Astrocyte (in vitro differentiated cells and primary cell): ENCODE results near the gene FAM200C. TPM values are rescaled to one million over a fixed set of nuclear protein-coding genes. Genes with fewer than 3 reads are reported as not detected.

Experiments
- DNase-seq: peaks from one replicate; pipeline ENCODE4 v3.0.0-alpha.2; 2010; ENCODE audit warnings: low read depth
- FAIRE-seq: peaks from 2 replicates; lab custom pipeline; 2011; peaks lifted over from hg19 to GRCh38; lab: Jason Lieb, UNC
- H2AFZ ChIP-seq: 2 replicates; pipeline ENCODE4 v1.6.0; 2012; ENCODE audit warnings: low read depth, low read length, inconsistent platforms
- H3K27ac ChIP-seq: 2 replicates; pipeline ENCODE4 v1.5.1; 2011; ENCODE audit warnings: low read depth, low read length, inconsistent platforms
- H3K27me3 ChIP-seq: 2 replicates; pipeline ENCODE4 v1.6.0; 2011; ENCODE audit warnings: low read length, inconsistent platforms; ENCODE audit not compliant: insufficient read depth
- H3K36me3 ChIP-seq: 2 replicates; pipeline ENCODE4 v1.5.1; 2011; ENCODE audit warnings: low read length, inconsistent platforms; ENCODE audit not compliant: insufficient read depth
- H3K4me1 ChIP-seq: 2 replicates; pipeline ENCODE4 v1.5.1; 2011; ENCODE audit warnings: low read length, inconsistent platforms; ENCODE audit not compliant: insufficient read depth
- H3K4me2 ChIP-seq: 2 replicates; pipeline ENCODE4 v1.6.0; 2012; ENCODE audit warnings: low read length, inconsistent platforms
- H3K4me3 ChIP-seq: 2 replicates; pipeline ENCODE4 v1.5.1; 2011; ENCODE audit warnings: low read depth, mild to moderate bottlenecking, low read length, inconsistent platforms; ENCODE audit not compliant: insufficient read depth
- H3K79me2 ChIP-seq: 2 replicates; pipeline ENCODE4 v1.6.0; 2012; ENCODE audit warnings: mild to moderate bottlenecking, low read length, inconsistent platforms; ENCODE audit not compliant: insufficient read depth
- H3K9ac ChIP-seq: 2 replicates; pipeline ENCODE4 v1.6.0; 2012; ENCODE audit warnings: mild to moderate bottlenecking, low read length, inconsistent platforms
- H3K9me3 ChIP-seq: 2 replicates; pipeline ENCODE4 v1.5.1; 2012; ENCODE audit warnings: low read depth, mild to moderate bottlenecking, low read length, inconsistent platforms; ENCODE audit not compliant: insufficient read depth
- H4K20me1 ChIP-seq: 2 replicates; pipeline ENCODE4 v1.6.0; 2012; ENCODE audit warnings: low read length, inconsistent platforms; ENCODE audit not compliant: insufficient read depth
- H3K27ac Mint-ChIP-seq: one replicate; pipeline ENCODE4 v1.8.0; 2021; ENCODE audit warnings: mild to moderate bottlenecking, mixed read lengths; ENCODE audit not compliant: unreplicated experiment
- H3K27me3 Mint-ChIP-seq: one replicate; pipeline ENCODE4 v1.8.0; 2021; ENCODE audit warnings: low read depth, mixed read lengths; ENCODE audit not compliant: unreplicated experiment
- H3K36me3 Mint-ChIP-seq: one replicate; pipeline ENCODE4 v1.8.0; 2021; ENCODE audit warnings: low read depth, mixed read lengths; ENCODE audit not compliant: unreplicated experiment
- H3K4me1 Mint-ChIP-seq: one replicate; pipeline ENCODE4 v1.8.0; 2021; ENCODE audit warnings: low read depth, mixed read lengths; ENCODE audit not compliant: unreplicated experiment
- H3K4me3 Mint-ChIP-seq: one replicate; pipeline ENCODE4 v1.8.0; 2021; ENCODE audit warnings: mild to moderate bottlenecking, moderate library complexity, mixed read lengths; ENCODE audit not compliant: unreplicated experiment
- H3K9me3 Mint-ChIP-seq: one replicate; pipeline ENCODE4 v1.8.0; 2021; ENCODE audit warnings: mild to moderate bottlenecking, mixed read lengths; ENCODE audit not compliant: unreplicated experiment
- EZH2 ChIP-seq: IDR thresholded peaks from 2 replicates; pipeline ENCODE4 v1.6.1; 2012; ENCODE audit warnings: mild to moderate bottlenecking, low read length, inconsistent platforms; ENCODE audit not compliant: insufficient read depth
- total RNA-seq: library from RNA; stranded (reverse); gene quantifications from 2 replicates; pipeline ENCODE4 v1.2.1, GENCODE V29; 2021
- TF ChIP-seq, protein P1 (sequence below): IDR thresholded peaks from 2 replicates; pipeline ENCODE4 v1.5.1; 2011; ENCODE audit warnings: low read depth, mild to moderate bottlenecking, inconsistent platforms, low read length, moderate library complexity; ENCODE audit not compliant: insufficient read depth

FAM200C gene
- total RNA-seq, 1 donor from 2014 or later: 1.7 TPM

DNA sequence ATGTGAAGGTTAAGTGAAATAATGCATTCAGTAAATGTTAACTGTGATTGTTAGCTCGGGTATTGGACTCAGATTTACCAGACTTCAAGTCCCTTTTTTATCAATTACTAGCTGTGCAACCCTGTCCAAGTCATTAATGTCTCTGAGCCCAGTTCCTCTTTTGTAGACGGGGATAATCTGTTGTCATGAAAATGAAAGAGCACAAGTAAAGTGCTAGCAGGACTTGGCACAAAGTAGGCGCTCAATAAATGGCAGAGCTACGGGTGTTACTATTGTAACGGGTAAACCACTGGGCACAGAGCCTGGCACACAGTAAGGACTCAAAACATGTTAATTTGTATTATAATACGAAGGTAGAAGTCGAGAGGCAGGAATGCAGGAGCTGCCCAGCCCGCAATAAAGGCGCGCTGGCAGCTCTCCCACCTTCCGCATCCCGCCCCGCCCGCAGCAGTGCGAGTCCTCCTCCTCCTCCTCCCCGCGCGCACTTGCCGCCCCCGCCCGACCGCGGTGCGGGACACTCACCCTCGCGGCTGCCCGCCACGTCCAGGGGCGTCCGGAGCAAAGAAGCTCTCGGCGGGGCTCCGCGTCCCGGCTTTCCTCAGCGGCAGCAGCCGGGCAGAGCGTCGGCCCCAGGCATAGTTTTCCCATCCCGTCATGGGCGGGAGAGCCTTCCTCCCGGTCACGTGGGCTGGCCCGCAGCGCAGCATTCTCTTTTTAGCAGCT lies 29.7 kb downstream of the FAM200C start, which contains the start of gene C1QTNF2:
TSS of gene C1QTNF2 (minus strand) at position 637 of the 723 bp plus-strand sequence. CDS start 15,615 bp downstream, outside the sequence.
- Mint-ChIP-seq H3K27me3 (peaks cover 36% of the 10 kb centered on the region), H3K4me1 (peaks cover 9% of the 10 kb centered on the region), H3K9me3 (peaks cover 7% of the 10 kb centered on the region), H3K4me3 (peak within 1 kb of the TSS; percentile 78), H3K27ac (no peak within 1 kb of the TSS), H3K36me3 (no peaks in the 10 kb centered on the region)
- FAIRE-seq: no peak
- Histone ChIP-seq H2AFZ (peak within 1 kb of the TSS; percentile 65), H3K9me3 (no peaks in the 10 kb centered on the region), H3K4me1 (peaks cover 3% of the 10 kb centered on the region), H3K79me2 (no peaks in the 10 kb centered on the region), H3K36me3 (no peaks in the 10 kb centered on the region), H3K27me3 (peaks cover 9% of the 10 kb centered on the region), H4K20me1 (no peaks in the 10 kb centered on the region), H3K9ac (peak within 1 kb of the TSS; percentile 68), H3K27ac (no peak within 1 kb of the TSS), H3K4me3 (peak within 1 kb of the TSS; percentile 72), H3K4me2 (peak within 1 kb of the TSS; percentile 82)
- DNase-seq: peak; percentile 59
- TF ChIP-seq EZH2: no peak
- TF ChIP-seq, protein P1, sequence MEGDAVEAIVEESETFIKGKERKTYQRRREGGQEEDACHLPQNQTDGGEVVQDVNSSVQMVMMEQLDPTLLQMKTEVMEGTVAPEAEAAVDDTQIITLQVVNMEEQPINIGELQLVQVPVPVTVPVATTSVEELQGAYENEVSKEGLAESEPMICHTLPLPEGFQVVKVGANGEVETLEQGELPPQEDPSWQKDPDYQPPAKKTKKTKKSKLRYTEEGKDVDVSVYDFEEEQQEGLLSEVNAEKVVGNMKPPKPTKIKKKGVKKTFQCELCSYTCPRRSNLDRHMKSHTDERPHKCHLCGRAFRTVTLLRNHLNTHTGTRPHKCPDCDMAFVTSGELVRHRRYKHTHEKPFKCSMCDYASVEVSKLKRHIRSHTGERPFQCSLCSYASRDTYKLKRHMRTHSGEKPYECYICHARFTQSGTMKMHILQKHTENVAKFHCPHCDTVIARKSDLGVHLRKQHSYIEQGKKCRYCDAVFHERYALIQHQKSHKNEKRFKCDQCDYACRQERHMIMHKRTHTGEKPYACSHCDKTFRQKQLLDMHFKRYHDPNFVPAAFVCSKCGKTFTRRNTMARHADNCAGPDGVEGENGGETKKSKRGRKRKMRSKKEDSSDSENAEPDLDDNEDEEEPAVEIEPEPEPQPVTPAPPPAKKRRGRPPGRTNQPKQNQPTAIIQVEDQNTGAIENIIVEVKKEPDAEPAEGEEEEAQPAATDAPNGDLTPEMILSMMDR: no peak

DNA sequence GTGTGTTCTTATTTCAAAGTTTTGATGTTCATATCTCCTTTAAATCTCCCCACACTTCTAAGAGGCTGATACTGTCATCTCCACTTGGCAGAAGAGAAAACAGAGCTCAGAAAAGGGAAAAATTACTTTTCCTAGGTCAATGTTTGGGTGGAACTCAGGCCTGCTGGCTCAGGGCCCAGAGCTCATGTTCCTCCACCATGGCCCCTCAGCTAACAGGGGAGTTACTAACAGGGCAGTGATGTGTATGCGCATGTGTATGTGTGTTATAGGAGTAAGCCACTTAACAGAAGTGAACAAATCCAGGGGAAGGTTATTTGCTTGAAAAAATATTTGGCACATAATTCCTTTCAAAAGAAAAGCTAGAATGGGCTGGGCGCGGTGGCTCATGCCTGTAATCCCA lies 32.0 kb downstream of the FAM200C start:
- H3K4me1 Mint-ChIP-seq: peaks cover 8% of the 10 kb centered on the region
- Histone ChIP-seq H3K79me2 (no peaks in the 10 kb centered on the region), H2AFZ (no peak overlapping the region), H3K4me3 (no peak overlapping the region), H3K27me3 (no peaks in the 10 kb centered on the region), H4K20me1 (no peaks in the 10 kb centered on the region), H3K9ac (no peak overlapping the region), H3K9me3 (no peaks in the 10 kb centered on the region), H3K36me3 (no peaks in the 10 kb centered on the region), H3K4me1 (peaks cover 3% of the 10 kb centered on the region), H3K27ac (no peak overlapping the region), H3K4me2 (no peak overlapping the region)
- peaks cover 19% of the 10 kb centered on the region for H3K27me3 Mint-ChIP-seq
- no peaks in the 10 kb centered on the region for H3K36me3 Mint-ChIP-seq
- H3K27ac Mint-ChIP-seq: no peak overlapping the region
- DNase-seq: no peak
- H3K9me3 Mint-ChIP-seq: peaks cover 7% of the 10 kb centered on the region
- FAIRE-seq: no peak
- no peak overlapping the region for H3K4me3 Mint-ChIP-seq
- TF ChIP-seq, protein P1: no peak
- no peak for TF ChIP-seq EZH2

DNA sequence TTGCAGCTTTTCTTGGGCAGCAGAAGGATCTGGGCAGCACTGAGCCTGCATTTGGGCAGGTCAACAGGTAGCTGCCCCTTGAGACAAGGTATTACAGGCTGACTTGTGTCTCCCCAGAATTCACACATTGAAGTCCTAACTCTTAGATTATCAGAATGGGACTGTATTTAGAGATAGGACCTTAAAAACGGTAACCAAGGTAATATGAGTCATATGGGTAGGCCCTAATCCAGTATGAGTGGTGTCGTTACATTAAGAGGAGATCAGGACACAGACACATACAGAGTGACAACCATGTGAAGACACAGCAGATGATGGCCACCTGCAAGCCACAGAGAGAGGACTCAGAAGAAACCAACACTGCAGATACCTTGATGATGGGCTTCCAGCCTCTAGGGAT lies 32.6 kb downstream of the FAM200C start:
- Histone ChIP-seq H3K9ac (no peak overlapping the region), H3K27me3 (no peaks in the 10 kb centered on the region), H3K4me2 (no peak overlapping the region), H3K36me3 (no peaks in the 10 kb centered on the region), H3K4me1 (peaks cover 3% of the 10 kb centered on the region), H3K27ac (no peak overlapping the region), H3K79me2 (no peaks in the 10 kb centered on the region), H3K4me3 (no peak overlapping the region), H3K9me3 (no peaks in the 10 kb centered on the region), H2AFZ (no peak overlapping the region), H4K20me1 (no peaks in the 10 kb centered on the region)
- H3K27me3 Mint-ChIP-seq: peaks cover 13% of the 10 kb centered on the region
- H3K27ac Mint-ChIP-seq: no peak overlapping the region
- TF ChIP-seq EZH2: no peak
- TF ChIP-seq, protein P1: no peak
- H3K4me3 Mint-ChIP-seq: no peak overlapping the region
- H3K9me3 Mint-ChIP-seq: peaks cover 7% of the 10 kb centered on the region
- FAIRE-seq: no peak
- no peak for DNase-seq
- peaks cover 8% of the 10 kb centered on the region for H3K4me1 Mint-ChIP-seq
- no peaks in the 10 kb centered on the region for H3K36me3 Mint-ChIP-seq
